Measurements from ENCODE around the gene ERGIC3.

The ERGIC3 gene

GRCh38 chr20:35595456-35595855 is 53.6 kb downstream of the ERGIC3 start:
- no peak overlapping the region for H3K4me3 ChIP-seq (ENCODE audit: low read length)
- DNase-seq (ENCODE audit: low read depth): no peak
- TF ChIP-seq CTCF (IDR thresholded peaks at IDR 0.05; ENCODE audit: insufficient read depth, low read depth, low read length, missing control alignments): no peak

- no peak overlapping the region for H3K4me3 ChIP-seq (ENCODE audit: low read length)
- DNase-seq (ENCODE audit: low read depth): no peak
- TF ChIP-seq CTCF (IDR thresholded peaks at IDR 0.05; ENCODE audit: insufficient read depth, low read depth, low read length, missing control alignments): no peak
These were observed 54.0 kb downstream of the ERGIC3 start for GRCh38 chr20:35595901-35596300.

GRCh38 chr20:35597186-35597585 is 55.3 kb downstream of the ERGIC3 start:
- H3K4me3 ChIP-seq (ENCODE audit: low read length): no peak overlapping the region
- no peak for TF ChIP-seq CTCF (IDR thresholded peaks at IDR 0.05; ENCODE audit: insufficient read depth, low read depth, low read length, missing control alignments)
- no peak for DNase-seq (ENCODE audit: low read depth)

GRCh38 chr20:35598476-35598875 is 56.6 kb downstream of the ERGIC3 start:
- DNase-seq (ENCODE audit: low read depth): no peak
- TF ChIP-seq CTCF (IDR thresholded peaks at IDR 0.05; ENCODE audit: insufficient read depth, low read depth, low read length, missing control alignments): no peak
- no peak overlapping the region for H3K4me3 ChIP-seq (ENCODE audit: low read length)

GRCh38 chr20:35598899-35599775 is 57.3 kb downstream of the ERGIC3 start:
- no peak overlapping the region for H3K4me3 ChIP-seq (ENCODE audit: low read length)
- no peak for TF ChIP-seq CTCF (IDR thresholded peaks at IDR 0.05; ENCODE audit: insufficient read depth, low read depth, low read length, missing control alignments)
- no peak for DNase-seq (ENCODE audit: low read depth)

GRCh38 chr20:35599776-35600120 is 57.9 kb downstream of the ERGIC3 start:
- TF ChIP-seq CTCF (IDR thresholded peaks at IDR 0.05; ENCODE audit: insufficient read depth, low read depth, low read length, missing control alignments): no peak

More at GRCh38 chr20:35599776-35600120, 57.9 kb downstream of the ERGIC3 start:
- DNase-seq (ENCODE audit: low read depth): no peak
- H3K4me3 ChIP-seq (ENCODE audit: low read length): no peak overlapping the region
